Skeletal muscle tissue (tissue), 4 donors: ENCODE results near the gene OR1J1. TPM values are rescaled to one million over a fixed set of nuclear protein-coding genes. Genes with fewer than 3 reads are reported as not detected.

Experiments
- H3K27ac ChIP-seq: one replicate; pipeline ENCODE4 v1.7.0; 2013; ENCODE audit warnings: mild to moderate bottlenecking, low read depth, low read length, inconsistent platforms
- H3K27me3 ChIP-seq, 3 donors: one replicate each; pipeline ENCODE4 v1.7.0; 2013; ENCODE audit warnings: low read length in 3 of 3; ENCODE audit not compliant: control insufficient read depth in 3 of 3, insufficient read depth in 3 of 3
- H3K36me3 ChIP-seq, 3 donors: one replicate each; pipeline ENCODE4 v1.7.0; 2013; ENCODE audit warnings: low read length in 3 of 3; ENCODE audit not compliant: control insufficient read depth in 3 of 3, insufficient read depth in 3 of 3
- H3K4me1 ChIP-seq, 3 donors: one replicate each; pipeline ENCODE4 v1.7.0; 2013; ENCODE audit warnings: low read length in 3 of 3, mild to moderate bottlenecking in 3 of 3; ENCODE audit not compliant: control insufficient read depth in 3 of 3, insufficient read depth in 3 of 3
- H3K4me3 ChIP-seq, 3 donors: one replicate each; pipeline ENCODE4 v1.7.0; 2013; ENCODE audit warnings: low read length in 3 of 3
- H3K9ac ChIP-seq, 3 donors: one replicate each; pipeline ENCODE4 v1.7.0; 2013; ENCODE audit warnings: low read length in 3 of 3, mild to moderate bottlenecking in 3 of 3, moderate library complexity in 2 of 3, low read depth in 1 of 3
- H3K9me3 ChIP-seq, 3 donors: one replicate each; pipeline ENCODE4 v1.7.0; 2013; ENCODE audit warnings: low read length in 3 of 3; ENCODE audit not compliant: control insufficient read depth in 3 of 3
- total RNA-seq: library from RNA; depleted of rRNA; stranded (reverse); fragments of >200 nt; gene quantifications from one replicate; pipeline ENCODE4 v1.2.3, GENCODE V29; 2014
- donor health status: Osteomylitis.

OR1J1 gene
- total RNA-seq, 1 donor from 2014 or later, result not detected

- no peaks in the 10 kb centered on the region for H3K36me3 ChIP-seq
- peaks cover 0 to 4% (median 0%) of the 10 kb centered on the region in 3 donors for H3K27me3 ChIP-seq
- H3K27ac ChIP-seq, result no peak overlapping the region
- no peak overlapping the region for H3K9ac ChIP-seq
- H3K4me1 ChIP-seq, result no peaks in the 10 kb centered on the region
- H3K9me3 ChIP-seq, result no peaks in the 10 kb centered on the region
- H3K4me3 ChIP-seq, result no peak overlapping the region
Measured at GRCh38 chr9:122453677-122454135, 24.0 kb downstream of the OR1J1 start.

GRCh38 chr9:122446819-122447484 is 30.8 kb downstream of the OR1J1 start:
- no peak overlapping the region for H3K27ac ChIP-seq
- no peaks in the 10 kb centered on the region for H3K27me3 ChIP-seq
- H3K4me1 ChIP-seq, result peaks cover 0 to 3% (median 0%) of the 10 kb centered on the region in 3 donors
- H3K4me3 ChIP-seq, result no peak overlapping the region
- H3K9ac ChIP-seq, result no peak overlapping the region
- H3K9me3 ChIP-seq, result no peaks in the 10 kb centered on the region
- H3K36me3 ChIP-seq, result no peaks in the 10 kb centered on the region

- no peaks in the 10 kb centered on the region for H3K36me3 ChIP-seq
- no peak overlapping the region for H3K9ac ChIP-seq
Measured at GRCh38 chr9:122445155-122445749, 32.5 kb downstream of the OR1J1 start.

GRCh38 chr9:122444041-122444733 is 33.5 kb downstream of the OR1J1 start:
- H3K9ac ChIP-seq, result no peak overlapping the region
- H3K4me3 ChIP-seq, result no peak overlapping the region
- no peak overlapping the region for H3K27ac ChIP-seq
- H3K27me3 ChIP-seq, result no peaks in the 10 kb centered on the region
- no peaks in the 10 kb centered on the region for H3K36me3 ChIP-seq
- peaks cover 0 to 3% (median 0%) of the 10 kb centered on the region in 3 donors for H3K4me1 ChIP-seq
- H3K9me3 ChIP-seq, result no peaks in the 10 kb centered on the region

More at GRCh38 chr9:122445155-122445749, 32.5 kb downstream of the OR1J1 start:
- no peak overlapping the region for H3K4me3 ChIP-seq
- no peak overlapping the region for H3K27ac ChIP-seq
- no peaks in the 10 kb centered on the region for H3K9me3 ChIP-seq
- H3K4me1 ChIP-seq, result peaks cover 0 to 3% (median 0%) of the 10 kb centered on the region in 3 donors
- no peaks in the 10 kb centered on the region for H3K27me3 ChIP-seq

- no peaks in the 10 kb centered on the region for H3K27me3 ChIP-seq
Measured at GRCh38 chr9:122442568-122442967, 35.2 kb downstream of the OR1J1 start.

More at GRCh38 chr9:122442568-122442967, 35.2 kb downstream of the OR1J1 start:
- Histone ChIP-seq H3K9ac (no peak overlapping the region), H3K9me3 (no peaks in the 10 kb centered on the region), H3K27ac (no peak overlapping the region), H3K4me1 (peaks cover 0 to 3% (median 0%) of the 10 kb centered on the region in 3 donors), H3K4me3 (no peak overlapping the region), H3K36me3 (no peaks in the 10 kb centered on the region)

Other genes starting within 250 kb of the OR1J1 start
- 2.1 TPM for gene LHX6, start 249.0 kb downstream of the OR1J1 start, total RNA-seq
- 7.3 TPM for gene RBM18, start 213.1 kb downstream of the OR1J1 start, total RNA-seq
- gene MRRF, start 213.0 kb downstream of the OR1J1 start, total RNA-seq, result 29.2 TPM
- 2.6 TPM for gene PTGS1, start 106.9 kb downstream of the OR1J1 start, total RNA-seq
- not detected for gene OR1J2, start 32.9 kb upstream of the OR1J1 start, total RNA-seq
- not detected for gene OR1J4, start 41.2 kb upstream of the OR1J1 start, total RNA-seq
- gene OR1N1, start 49.4 kb upstream of the OR1J1 start, total RNA-seq, result not detected
- gene OR1N2, start 75.2 kb upstream of the OR1J1 start, total RNA-seq, result not detected
- gene OR1L8, start 105.5 kb upstream of the OR1J1 start, total RNA-seq, result not detected
- not detected for gene OR1Q1, start 136.8 kb upstream of the OR1J1 start, total RNA-seq
- 0.52 TPM for gene OR1B1, start 179.7 kb upstream of the OR1J1 start, total RNA-seq
- not detected for gene OR1L1, start 183.8 kb upstream of the OR1J1 start, total RNA-seq
- gene OR1L3, start 197.2 kb upstream of the OR1J1 start, total RNA-seq, result not detected
- gene OR1L4, start 246.1 kb upstream of the OR1J1 start, total RNA-seq, result not detected